GM12891 (cell line): ENCODE data around the gene DPP8.

Source experiments
- DNase-seq: peaks from one replicate; pipeline ENCODE4 v3.0.0; 2011; ENCODE audit warnings: low spot score; ENCODE audit not compliant: insufficient read length
- FAIRE-seq: peaks from 2 replicates; lab custom pipeline; 2011; peaks lifted over from hg19 to GRCh38; lab: Jason Lieb, UNC
- PAX5 ChIP-seq: IDR thresholded peaks from 2 replicates; pipeline ENCODE4 v1.6.1; 2011; ENCODE audit warnings: low read length, moderate library complexity, mild to moderate bottlenecking; ENCODE audit not compliant: insufficient read depth, severe bottlenecking
- POLR2A ChIP-seq: IDR thresholded peaks from 2 replicates; pipeline ENCODE4 v1.6.1; 2011; ENCODE audit warnings: low read depth, low read length, control low read depth
- POLR2AphosphoS5 ChIP-seq: IDR thresholded peaks from 2 replicates; pipeline ENCODE4 v1.6.1; 2011; ENCODE audit warnings: low read depth, low read length, control low read depth
- POU2F2 ChIP-seq: IDR thresholded peaks from 2 replicates; pipeline ENCODE4 v1.6.1; 2011; ENCODE audit warnings: low read depth, mild to moderate bottlenecking, control low read depth, low read length, moderate library complexity
- SPI1 ChIP-seq: IDR thresholded peaks from 2 replicates; pipeline ENCODE4 v1.6.1; 2011; ENCODE audit warnings: low read depth, low read length, control low read depth
- TAF1 ChIP-seq: IDR thresholded peaks from 2 replicates; pipeline ENCODE4 v1.6.1; 2011; ENCODE audit warnings: low read depth, low read length, control low read depth

The DPP8 gene

DNA sequence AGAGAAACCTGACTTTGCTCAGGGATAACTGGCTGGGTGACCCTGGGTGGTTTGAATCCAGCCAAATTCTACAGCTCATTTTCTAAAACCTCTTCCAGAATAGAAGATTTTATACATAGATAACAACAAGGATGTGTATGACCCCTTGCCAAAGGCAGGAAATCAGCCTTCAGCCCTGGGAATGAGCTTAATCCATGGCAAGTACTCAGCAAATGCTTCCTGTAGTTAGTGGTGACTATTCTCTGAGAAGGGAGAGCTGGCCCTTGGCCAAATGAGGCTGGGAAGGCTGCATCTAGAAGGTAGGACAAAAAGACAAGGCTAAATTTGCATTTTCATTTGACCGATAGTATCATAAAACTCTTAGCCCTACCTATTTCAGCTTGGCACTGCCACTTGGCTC, 8.1 kb upstream of the DPP8 start:
- FAIRE-seq (no peak), DNase-seq (no peak)
- TF ChIP-seq POU2F2 = no peak
- TF ChIP-seq POLR2AphosphoS5 = no peak
- TF ChIP-seq PAX5 = no peak
- TF ChIP-seq TAF1 = no peak
- no peak for TF ChIP-seq POLR2A
- TF ChIP-seq SPI1 = no peak

DNA sequence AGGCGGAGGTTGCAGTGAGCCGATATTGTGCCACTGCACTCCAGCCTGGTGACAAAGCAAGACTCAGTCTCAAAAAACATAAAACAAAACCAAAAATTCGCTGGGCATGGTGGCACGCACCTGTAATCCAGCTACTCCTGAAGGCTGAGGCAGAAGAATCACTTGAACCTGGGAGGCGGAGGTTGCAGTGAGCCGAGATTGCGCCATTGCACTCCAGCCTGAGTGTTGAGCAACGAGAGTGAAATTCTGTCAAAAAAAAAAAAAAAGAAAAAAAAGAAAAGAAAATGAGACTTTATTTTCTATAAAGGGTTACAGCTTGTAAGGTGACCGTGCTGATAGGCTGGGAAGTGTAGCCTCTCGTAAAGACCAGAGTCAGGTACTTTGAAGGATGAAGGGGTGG, 6.7 kb upstream of the DPP8 start:
- FAIRE-seq (no peak), DNase-seq (no peak)
- no peak for TF ChIP-seq POLR2AphosphoS5
- no peak for TF ChIP-seq POLR2A
- TF ChIP-seq TAF1 = no peak
- TF ChIP-seq PAX5 = no peak
- TF ChIP-seq SPI1 = no peak
- no peak for TF ChIP-seq POU2F2

DNA sequence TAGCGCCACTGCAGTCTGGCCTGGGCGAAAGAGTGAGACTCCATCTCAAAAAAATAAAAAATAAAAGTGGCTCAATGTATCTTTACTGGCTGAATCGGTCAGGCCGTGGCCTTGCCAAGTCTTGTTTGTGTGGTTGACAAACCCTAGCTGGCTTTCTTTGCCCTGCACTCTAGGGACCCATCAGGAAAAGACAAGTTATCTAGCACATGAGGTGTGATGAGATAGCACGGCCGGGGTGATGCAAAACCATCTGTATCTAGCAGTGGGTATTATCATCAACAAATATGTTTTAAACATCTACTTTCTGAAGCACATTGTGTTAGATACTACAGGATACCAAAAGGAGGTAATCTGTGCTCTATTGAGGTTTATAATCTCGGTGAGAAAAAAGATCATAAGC, 3.9 kb upstream of the DPP8 start:
- no peak for FAIRE-seq
- TF ChIP-seq PAX5 (no peak), POLR2A (no peak)
- DNase-seq = no peak

DNA sequence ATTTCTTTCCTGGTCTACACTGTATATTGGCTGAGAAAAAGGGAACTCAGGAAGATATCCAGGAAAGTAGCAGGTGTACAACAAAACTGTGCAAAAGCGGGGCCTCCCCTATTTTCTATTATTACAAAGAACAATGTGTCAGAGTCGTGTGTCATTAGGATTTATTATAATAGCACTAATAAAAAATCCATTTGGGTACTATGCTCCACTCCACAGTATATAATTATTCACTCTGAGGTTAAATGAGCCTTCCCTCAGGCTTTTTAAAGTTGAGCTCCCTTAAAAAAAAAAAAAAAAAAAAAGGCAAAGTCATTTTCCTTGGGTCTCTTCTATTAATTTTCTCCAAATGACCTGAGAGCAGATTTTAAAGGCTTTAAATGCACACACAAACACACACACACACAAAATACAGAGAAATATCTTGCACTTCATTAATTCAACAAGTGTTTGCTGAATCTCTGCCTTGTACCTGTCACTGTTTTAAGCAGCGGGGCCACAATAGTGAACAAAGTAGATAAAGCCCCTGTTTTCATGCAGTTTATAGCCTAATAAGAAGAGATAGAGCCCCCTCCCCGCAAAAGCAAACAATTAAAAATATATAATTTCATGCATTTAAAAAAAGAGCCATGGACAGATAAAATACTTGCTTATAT, 1.3 kb upstream of the DPP8 start:
- FAIRE-seq = no peak
- TF ChIP-seq POU2F2 (no peak), TAF1 (no peak)
- DNase-seq = no peak

DNA sequence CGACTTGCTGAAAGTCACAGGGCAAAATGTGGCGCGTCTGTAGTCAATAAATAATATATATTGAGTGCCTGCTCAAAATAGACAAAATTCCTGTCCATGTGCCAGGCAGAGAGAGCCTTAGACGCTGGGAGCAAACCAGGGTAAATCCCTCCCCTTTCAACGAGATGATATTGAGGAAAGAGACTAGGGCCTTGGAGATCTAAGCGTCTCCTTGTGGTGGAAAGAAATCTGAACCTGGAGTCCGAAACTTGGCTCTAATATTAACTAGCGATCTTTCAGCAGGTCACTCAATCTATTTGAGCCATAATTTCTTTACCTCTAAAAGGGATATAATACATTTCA, 348 bp upstream of the DPP8 start:
- TF ChIP-seq PAX5 = no peak
- FAIRE-seq (no peak), DNase-seq (no peak)

DNA sequence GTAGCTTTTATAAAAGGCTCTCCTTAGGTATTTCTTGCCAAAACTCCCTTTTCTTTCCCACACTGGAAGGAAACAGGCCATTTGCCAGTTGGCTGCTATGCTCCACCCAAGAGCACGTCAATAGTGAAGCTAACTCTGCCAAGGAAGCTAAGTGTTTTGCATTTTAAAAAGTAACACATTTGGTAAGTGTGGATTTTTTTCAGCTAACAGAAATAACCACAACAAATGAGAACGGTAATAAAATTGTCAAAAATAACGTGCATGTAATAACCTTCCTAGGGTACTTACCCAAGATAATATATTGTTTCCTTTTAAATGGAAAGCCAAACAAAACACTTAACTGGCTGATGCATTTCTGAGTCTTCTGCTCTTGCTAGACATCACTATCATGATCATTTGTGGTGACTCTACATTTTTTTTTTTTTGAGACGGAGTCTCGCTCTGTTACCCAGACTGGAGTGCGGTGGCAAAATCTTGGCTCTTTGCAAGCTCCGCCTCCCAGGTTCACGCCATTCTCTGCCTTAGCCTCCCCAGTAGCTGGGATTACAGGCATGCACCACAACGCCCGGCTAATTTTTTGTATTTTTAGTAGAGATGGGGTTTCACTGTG, 4.6 kb downstream of the DPP8 start:
- FAIRE-seq (no peak), DNase-seq (no peak)
- no peak for TF ChIP-seq SPI1
- TF ChIP-seq POLR2A = no peak
- no peak for TF ChIP-seq PAX5
- no peak for TF ChIP-seq TAF1

DNA sequence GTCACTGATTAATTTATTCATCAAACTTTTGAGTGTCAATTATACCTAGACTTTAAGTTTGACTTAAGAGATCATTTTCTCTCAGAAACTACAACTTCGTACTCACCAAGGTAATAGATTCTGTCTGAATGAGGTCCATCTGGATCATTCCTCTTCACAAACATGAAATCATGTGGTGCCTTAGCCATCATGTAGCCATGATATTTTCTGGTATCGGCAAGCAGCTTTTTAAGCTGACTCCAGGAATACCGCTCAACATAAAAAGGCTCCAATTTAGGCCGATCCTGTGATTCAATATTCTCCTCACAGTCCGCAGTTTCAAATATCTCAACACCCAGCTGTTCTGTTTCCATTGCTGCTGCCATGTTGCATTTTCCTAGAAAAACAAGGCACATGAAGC, 5.3 kb downstream of the DPP8 start:
- DNase-seq = no peak
- FAIRE-seq = no peak
- TF ChIP-seq SPI1 = no peak

DNA sequence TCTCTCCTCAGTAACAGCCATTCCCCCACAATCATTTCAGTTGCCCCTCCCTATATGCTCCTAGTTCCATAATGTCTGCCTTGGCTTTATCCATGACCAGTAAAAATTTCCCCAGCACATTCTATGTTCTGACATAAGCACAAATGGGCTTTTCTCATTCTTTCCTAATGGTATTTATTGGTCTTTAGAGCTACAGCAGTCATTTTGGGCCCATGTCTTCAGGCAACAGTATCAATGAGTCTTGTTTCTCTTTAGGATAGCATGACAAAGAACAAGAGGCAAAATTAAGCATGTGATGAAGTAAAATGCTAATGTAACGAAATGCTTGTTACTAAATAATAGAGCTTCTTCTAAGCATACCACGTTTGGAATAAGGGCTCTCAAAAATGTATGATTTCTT, 8.2 kb downstream of the DPP8 start:
- FAIRE-seq = no peak
- no peak for DNase-seq
- TF ChIP-seq POLR2A = no peak
- TF ChIP-seq TAF1 = no peak
- no peak for TF ChIP-seq SPI1
- no peak for TF ChIP-seq POLR2AphosphoS5
- TF ChIP-seq PAX5 = no peak
- TF ChIP-seq POU2F2 = no peak

DNA sequence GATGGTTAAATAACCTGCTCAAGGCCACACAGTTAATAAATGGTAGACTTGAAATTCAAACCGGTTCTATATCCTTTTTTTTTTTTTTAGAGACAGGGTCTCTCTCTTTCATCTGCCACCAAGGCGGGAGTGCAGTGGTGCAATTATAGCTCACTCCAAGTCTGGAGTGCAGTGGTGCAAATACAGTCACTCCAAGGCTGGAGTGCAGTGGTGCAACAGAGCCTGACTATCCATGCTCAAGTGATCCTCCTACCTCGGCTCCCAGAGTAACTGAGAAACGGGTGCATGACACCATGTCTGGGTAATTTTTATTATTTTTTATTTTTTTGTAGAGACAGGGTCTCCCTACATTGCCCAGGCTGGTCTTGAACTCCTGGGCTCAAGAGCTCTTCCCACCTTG, 23.4 kb downstream of the DPP8 start:
- TF ChIP-seq POLR2AphosphoS5 (no peak), TAF1 (no peak), SPI1 (no peak), POLR2A (no peak), PAX5 (no peak), POU2F2 (no peak)
- DNase-seq (no peak), FAIRE-seq (no peak)

DNA sequence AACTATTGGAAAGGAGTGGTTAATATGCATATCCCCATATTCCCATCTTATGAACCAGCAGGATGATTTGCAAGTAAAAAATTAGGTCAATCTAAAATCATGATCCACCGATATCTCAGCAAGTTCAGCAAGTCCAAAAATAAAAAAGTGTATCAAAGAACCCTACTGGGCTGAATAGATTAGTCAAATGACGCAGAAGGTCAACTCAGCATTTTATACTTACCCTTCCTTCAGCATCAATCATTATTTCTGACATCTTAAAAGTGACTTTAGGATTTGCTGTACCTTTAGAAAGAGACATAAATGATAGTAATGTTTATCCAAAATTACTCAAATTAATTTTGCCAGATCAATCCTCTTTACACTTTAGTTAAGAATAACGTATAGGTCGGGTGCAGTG, 32.6 kb downstream of the DPP8 start:
- TF ChIP-seq TAF1 (no peak), PAX5 (no peak), POLR2A (no peak), SPI1 (no peak), POU2F2 (no peak), POLR2AphosphoS5 (no peak)
- FAIRE-seq (no peak), DNase-seq (no peak)

DNA sequence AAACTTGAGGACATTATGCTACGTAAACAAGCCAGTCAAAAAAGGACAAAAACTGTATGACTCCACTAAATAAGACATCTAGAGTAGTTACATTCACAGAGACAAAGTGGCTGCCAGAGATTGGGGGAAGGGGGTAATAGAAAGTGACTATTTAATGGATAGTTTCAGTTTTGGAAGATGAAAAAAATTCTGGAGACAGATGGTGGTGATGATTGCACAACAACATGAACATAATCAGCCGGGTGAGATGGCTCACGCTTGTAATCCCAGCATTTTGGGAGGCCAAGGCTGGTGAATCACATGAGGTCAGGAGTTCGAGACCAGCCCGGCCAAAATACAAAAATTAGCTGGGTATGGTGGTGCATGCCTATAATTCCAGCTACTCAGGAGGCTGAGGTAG, 40.6 kb downstream of the DPP8 start:
- FAIRE-seq = no peak
- no peak for TF ChIP-seq SPI1
- no peak for TF ChIP-seq POLR2A
- TF ChIP-seq PAX5 = no peak
- no peak for TF ChIP-seq TAF1
- no peak for TF ChIP-seq POLR2AphosphoS5
- no peak for TF ChIP-seq POU2F2
- DNase-seq = no peak
